Karpas-422 (cell line): ENCODE measurements around the gene ADORA1. TPM values are rescaled to one million over a fixed set of nuclear protein-coding genes. Genes with fewer than 3 reads are reported as not detected.

Experiments used
- DNase-seq: peaks from one replicate; pipeline ENCODE4 v3.0.0-alpha.2; 2015
- H2AFZ ChIP-seq: fragments of 200-600 bp; sonication (generic); 2 replicates; pipeline ENCODE4 v1.6.1; 2014; ENCODE audit warnings: antibody characterized with exemption, low read length, mixed read lengths
- H3K27ac ChIP-seq: fragments of 200-600 bp; sonication (generic); 2 replicates; pipeline ENCODE4 v1.5.1; 2014; ENCODE audit warnings: mild to moderate bottlenecking, low read length, moderate library complexity
- H3K27me3 ChIP-seq: fragments of 200-600 bp; sonication (generic); 2 replicates; pipeline ENCODE4 v1.6.1; 2014; ENCODE audit warnings: low read length, mixed read lengths
- H3K36me3 ChIP-seq: fragments of 200-600 bp; sonication (generic); 2 replicates; pipeline ENCODE4 v1.6.1; 2014; ENCODE audit warnings: low read length, mixed read lengths; ENCODE audit not compliant: insufficient read depth
- H3K4me1 ChIP-seq: fragments of 200-600 bp; sonication (generic); 2 replicates; pipeline ENCODE4 v1.6.1; 2014; ENCODE audit warnings: mild to moderate bottlenecking, low read length, mixed read lengths
- H3K4me2 ChIP-seq: fragments of 200-600 bp; sonication (generic); 2 replicates; pipeline ENCODE4 v1.6.1; 2014; ENCODE audit warnings: low read length, low read depth, mild to moderate bottlenecking; ENCODE audit not compliant: poor library complexity, severe bottlenecking
- H3K4me3 ChIP-seq: fragments of 200-600 bp; sonication (generic); 2 replicates; pipeline ENCODE4 v1.5.1; 2014; ENCODE audit warnings: mild to moderate bottlenecking, antibody characterized with exemption, low read length, mixed read lengths
- H3K79me2 ChIP-seq: fragments of 200-600 bp; sonication (generic); 2 replicates; pipeline ENCODE4 v1.6.1; 2014; ENCODE audit warnings: mild to moderate bottlenecking, low read length, mixed read lengths
- H3K9ac ChIP-seq: fragments of 200-600 bp; sonication (generic); 2 replicates; pipeline ENCODE4 v1.6.0; 2014; ENCODE audit warnings: low read length
- H3K9me2 ChIP-seq: fragments of 200-600 bp; sonication (generic), shearing (Covaris generic); replicated peaks from 2 replicates; pipeline ENCODE4 v1.6.0; 2014; ENCODE audit warnings: mild to moderate bottlenecking, low read length, moderate library complexity; ENCODE audit not compliant: insufficient read depth
- H3K9me3 ChIP-seq: fragments of 300-700, 200-600 bp; sonication (generic); 2 replicates; pipeline ENCODE4 v1.6.1; 2014; ENCODE audit warnings: low read length, mixed read lengths
- H4K20me1 ChIP-seq: fragments of 200-600 bp; sonication (generic); 2 replicates; pipeline ENCODE4 v1.6.1; 2014; ENCODE audit warnings: mild to moderate bottlenecking, antibody characterized with exemption, low read length, low read depth; ENCODE audit not compliant: insufficient read depth
- total RNA-seq: library from RNA; depleted of rRNA; stranded (reverse); fragments of >200 nt; shearing (Covaris generic); gene quantifications from 2 replicates; pipeline ENCODE4 v1.2.3, GENCODE V29; 2014; ENCODE audit warnings: low replicate concordance

The ADORA1 gene
- total RNA-seq, 1 experiment from 2014 or later, result not detected

GRCh38 chr1:203152158-203153034, 24.9 kb downstream of the ADORA1 start:
- H3K9me3 ChIP-seq, result no peaks in the 10 kb centered on the region
- no peaks in the 10 kb centered on the region for H3K9me2 ChIP-seq
- no peaks in the 10 kb centered on the region for H4K20me1 ChIP-seq
- no peaks in the 10 kb centered on the region for H3K79me2 ChIP-seq
- no peak overlapping the region for H3K9ac ChIP-seq
- no peaks in the 10 kb centered on the region for H3K36me3 ChIP-seq
- no peak for DNase-seq
- no peak overlapping the region for H3K4me3 ChIP-seq
- no peak overlapping the region for H2AFZ ChIP-seq
- no peaks in the 10 kb centered on the region; the same call in 1 of the 2 replicates for H3K27me3 ChIP-seq
- no peaks in the 10 kb centered on the region for H3K4me1 ChIP-seq
- no peak overlapping the region for H3K27ac ChIP-seq
- no peak overlapping the region for H3K4me2 ChIP-seq

DNA sequence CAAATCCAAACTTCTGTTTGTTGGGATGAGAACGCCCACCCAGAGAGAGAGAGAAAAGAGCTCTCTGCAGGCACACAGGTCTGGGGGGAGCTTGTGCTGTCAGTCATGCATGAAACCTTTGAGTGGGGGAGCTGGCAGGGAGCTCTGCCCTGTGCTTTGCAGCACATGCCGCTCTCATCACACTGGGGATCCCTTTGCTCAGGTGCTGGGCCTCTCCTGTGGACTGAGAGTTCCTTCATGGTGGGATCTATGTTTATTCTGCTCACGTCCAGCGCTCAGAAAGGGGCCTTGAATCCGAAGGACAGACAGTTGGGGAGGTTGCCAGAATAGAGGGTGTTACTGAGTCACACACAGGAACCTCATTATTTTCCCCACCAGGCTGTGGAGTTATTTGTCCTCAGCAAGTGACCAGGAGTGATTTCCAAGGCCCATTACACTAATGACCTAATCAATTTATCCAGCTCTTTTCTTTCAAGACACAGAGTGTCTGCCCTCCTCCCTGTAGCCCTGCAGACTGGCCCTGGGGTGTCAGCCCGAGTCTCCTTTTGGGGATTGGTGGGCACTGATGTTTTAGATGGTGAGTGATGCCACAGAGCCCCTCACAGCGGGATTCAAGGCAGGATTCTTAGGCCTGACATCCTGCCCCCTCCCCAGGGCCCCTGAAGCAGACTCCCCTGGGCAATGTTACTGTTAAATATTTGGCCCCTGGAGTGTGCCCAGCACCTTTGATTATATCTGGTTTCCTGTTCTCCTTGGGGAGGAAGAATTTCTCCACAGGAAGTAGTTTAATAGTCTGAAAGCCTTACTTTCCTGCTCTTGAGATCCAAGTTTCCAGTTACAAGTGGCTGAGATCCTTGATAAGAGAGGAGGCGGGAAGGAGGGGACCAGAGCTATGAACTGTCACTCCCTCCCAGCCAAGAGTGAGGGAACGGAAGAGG, 25.8 kb downstream of the ADORA1 start:
- H3K9ac ChIP-seq, result no peak overlapping the region
- no peaks in the 10 kb centered on the region for H3K36me3 ChIP-seq
- no peak overlapping the region for H3K4me2 ChIP-seq
- H3K79me2 ChIP-seq, result no peaks in the 10 kb centered on the region
- no peak overlapping the region for H2AFZ ChIP-seq
- H3K9me3 ChIP-seq, result no peaks in the 10 kb centered on the region
- no peak overlapping the region for H3K27ac ChIP-seq
- no peaks in the 10 kb centered on the region for H3K9me2 ChIP-seq
- no peak for DNase-seq
- no peaks in the 10 kb centered on the region for H3K4me1 ChIP-seq
- H3K27me3 ChIP-seq, result no peaks in the 10 kb centered on the region; the same call in 1 of the 2 replicates
- no peaks in the 10 kb centered on the region for H4K20me1 ChIP-seq
- H3K4me3 ChIP-seq, result no peak overlapping the region

DNA sequence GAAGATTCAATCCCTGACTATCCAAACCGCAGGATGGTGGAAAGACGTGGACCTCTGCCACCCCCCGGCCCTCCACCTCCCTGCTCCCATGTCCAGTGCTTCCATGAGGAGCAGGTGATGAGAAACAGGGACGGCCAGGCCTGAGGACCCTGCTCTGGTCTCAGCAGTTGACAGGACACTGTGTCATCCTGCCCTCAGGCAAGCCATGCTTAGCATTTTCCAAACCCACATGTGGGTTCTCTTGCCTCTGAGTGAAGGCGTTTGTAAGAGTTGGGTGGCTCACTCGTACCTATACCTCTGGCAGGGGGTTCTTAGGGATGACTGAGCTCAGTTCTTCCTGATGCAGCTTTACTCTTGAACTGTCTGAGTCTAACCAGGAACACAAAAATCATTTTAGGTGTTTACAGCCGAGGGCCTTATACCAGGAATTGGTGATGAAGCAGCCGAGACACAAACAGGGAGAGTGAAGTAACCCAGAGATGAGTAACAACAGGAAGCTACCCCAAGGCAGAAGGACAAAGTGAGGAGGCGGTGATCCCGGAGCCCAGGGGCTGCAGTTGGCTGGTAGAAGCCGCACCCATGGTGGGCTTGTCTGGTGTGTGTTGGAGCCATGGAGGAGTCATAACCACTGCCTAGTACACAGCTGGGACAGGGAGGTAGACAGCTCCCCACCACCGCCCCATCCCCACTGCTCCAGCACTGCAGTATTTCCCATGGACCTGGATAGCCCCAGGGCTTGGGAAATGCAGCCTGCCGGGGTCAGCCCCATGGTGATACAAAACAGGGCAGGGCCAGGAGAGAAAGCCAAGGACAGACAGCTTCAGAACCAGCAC, 26.7 kb downstream of the ADORA1 start:
- Histone ChIP-seq H3K79me2 (no peaks in the 10 kb centered on the region), H3K9me3 (no peaks in the 10 kb centered on the region), H2AFZ (no peak overlapping the region), H3K27me3 (no peaks in the 10 kb centered on the region; the same call in 1 of the 2 replicates), H3K4me1 (no peaks in the 10 kb centered on the region), H3K36me3 (no peaks in the 10 kb centered on the region), H3K4me2 (no peak overlapping the region), H3K27ac (no peak overlapping the region), H3K9ac (no peak overlapping the region), H4K20me1 (no peaks in the 10 kb centered on the region), H3K4me3 (no peak overlapping the region), H3K9me2 (no peaks in the 10 kb centered on the region)
- no peak for DNase-seq

DNA sequence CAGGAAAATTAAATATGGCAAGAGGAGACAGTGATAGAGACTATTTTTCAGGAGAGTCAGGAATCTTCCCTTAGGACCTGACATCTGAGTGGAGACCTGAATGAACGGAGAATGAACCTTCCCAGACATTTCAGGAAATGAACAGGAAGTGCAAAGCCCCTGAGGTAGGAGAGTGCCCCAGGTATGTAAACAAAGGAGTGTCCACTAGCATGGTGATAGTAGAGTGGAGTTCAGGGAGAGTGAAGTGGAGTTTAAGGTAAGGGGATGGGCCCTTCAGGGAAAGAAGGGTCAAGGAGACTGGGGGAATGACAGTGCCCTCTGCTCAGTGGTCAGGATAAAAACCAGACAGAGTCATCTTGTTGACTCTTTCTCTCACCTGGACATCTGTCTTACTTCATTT, 28.8 kb downstream of the ADORA1 start:
- Histone ChIP-seq H2AFZ (no peak overlapping the region), H3K27ac (no peak overlapping the region), H3K9me2 (no peaks in the 10 kb centered on the region), H3K9me3 (no peaks in the 10 kb centered on the region), H3K4me1 (no peaks in the 10 kb centered on the region), H3K4me3 (no peak overlapping the region), H3K36me3 (no peaks in the 10 kb centered on the region), H4K20me1 (no peaks in the 10 kb centered on the region), H3K9ac (no peak overlapping the region), H3K27me3 (no peaks in the 10 kb centered on the region), H3K4me2 (no peak overlapping the region), H3K79me2 (no peaks in the 10 kb centered on the region)
- no peak for DNase-seq

DNA sequence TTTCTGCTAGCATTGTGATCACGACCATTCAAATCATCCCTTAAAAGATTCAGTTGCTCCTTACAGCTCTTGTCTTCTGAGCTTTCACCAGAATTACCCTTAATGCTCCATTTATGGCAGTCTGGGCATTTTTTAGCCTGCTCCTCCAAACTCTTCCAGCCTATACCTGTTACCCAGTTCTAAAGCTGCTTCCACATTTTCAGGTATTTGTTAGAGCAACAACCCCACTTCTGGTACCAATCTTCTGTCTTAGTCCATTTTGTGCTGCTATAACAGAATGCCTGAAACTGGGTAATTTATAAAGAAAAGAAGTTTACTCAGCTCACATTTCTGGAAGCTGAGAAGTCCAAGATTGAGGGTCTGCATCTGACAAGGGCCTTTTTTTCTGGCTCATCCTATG, 30.9 kb downstream of the ADORA1 start:
- Histone ChIP-seq H3K79me2 (no peaks in the 10 kb centered on the region), H3K36me3 (no peaks in the 10 kb centered on the region), H3K9me3 (no peaks in the 10 kb centered on the region), H2AFZ (no peak overlapping the region), H4K20me1 (no peaks in the 10 kb centered on the region), H3K4me3 (no peak overlapping the region), H3K4me2 (no peak overlapping the region), H3K9ac (no peak overlapping the region), H3K4me1 (peaks cover 11% of the 10 kb centered on the region), H3K27ac (no peak overlapping the region), H3K9me2 (no peaks in the 10 kb centered on the region), H3K27me3 (no peaks in the 10 kb centered on the region)
- DNase-seq, result no peak

DNA sequence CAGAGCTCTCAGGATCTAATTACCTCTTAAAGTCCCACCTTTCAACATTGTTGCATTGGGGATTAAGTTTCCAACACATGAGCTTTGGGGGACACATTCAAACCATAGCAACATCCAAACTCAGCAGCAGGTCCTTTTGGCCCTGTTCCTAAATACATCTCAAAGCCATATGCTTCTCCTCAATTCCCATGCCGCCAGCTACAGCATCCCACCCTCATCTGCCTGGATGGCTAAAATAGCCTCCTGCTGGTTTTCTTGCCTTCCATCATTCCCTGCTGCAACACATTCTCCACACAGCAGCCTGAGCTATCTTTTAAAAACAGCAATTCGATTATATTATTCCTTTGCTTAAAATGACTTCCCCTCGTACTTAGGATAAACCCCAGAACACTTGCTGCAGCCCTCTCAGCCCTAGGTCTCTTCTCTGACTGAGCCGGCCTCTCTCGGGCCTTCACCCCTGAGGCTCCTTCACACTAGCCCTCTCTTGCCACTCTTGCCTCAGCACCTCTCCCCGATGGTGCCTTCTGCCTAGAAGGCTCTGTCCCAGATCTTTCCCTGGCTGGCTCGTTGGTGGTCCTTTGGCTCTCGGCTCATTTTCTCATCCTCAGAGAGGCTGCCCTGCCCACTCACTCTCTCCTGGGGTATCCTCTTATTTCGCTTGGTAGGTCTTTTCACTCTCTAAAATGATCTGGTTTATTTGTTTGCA, 31.6 kb downstream of the ADORA1 start:
- peaks cover 11% of the 10 kb centered on the region for H3K4me1 ChIP-seq
- no peaks in the 10 kb centered on the region for H3K27me3 ChIP-seq
- H3K4me3 ChIP-seq, result no peak overlapping the region
- no peaks in the 10 kb centered on the region for H3K9me3 ChIP-seq
- no peak overlapping the region for H3K9ac ChIP-seq
- H4K20me1 ChIP-seq, result no peaks in the 10 kb centered on the region
- no peak overlapping the region for H3K4me2 ChIP-seq
- H3K36me3 ChIP-seq, result no peaks in the 10 kb centered on the region
- H3K27ac ChIP-seq, result no peak overlapping the region
- no peak for DNase-seq
- no peaks in the 10 kb centered on the region for H3K79me2 ChIP-seq
- no peaks in the 10 kb centered on the region for H3K9me2 ChIP-seq
- H2AFZ ChIP-seq, result no peak overlapping the region

DNA sequence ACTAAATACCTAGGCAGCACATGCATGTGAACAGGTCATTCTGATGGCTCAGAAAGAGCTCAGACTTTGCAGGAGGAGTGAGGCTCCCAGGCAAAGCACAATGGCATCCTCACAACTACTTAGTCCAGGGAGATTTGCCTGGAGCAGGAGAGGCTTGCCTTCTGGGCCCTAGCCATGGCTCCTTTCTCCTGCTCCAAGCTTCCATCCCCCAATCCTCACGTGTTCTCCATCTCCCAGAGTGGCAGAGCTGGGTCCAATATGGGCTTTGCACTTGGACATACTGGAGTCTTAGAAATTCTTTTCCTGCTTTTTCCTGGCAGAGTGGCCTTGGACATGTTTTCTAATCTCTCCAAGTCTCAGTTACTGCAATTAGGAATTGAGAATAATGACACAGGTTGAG, 32.3 kb downstream of the ADORA1 start:
- no peak overlapping the region for H3K4me2 ChIP-seq
- no peaks in the 10 kb centered on the region for H3K9me2 ChIP-seq
- H3K9me3 ChIP-seq, result no peaks in the 10 kb centered on the region
- no peak for DNase-seq
- H3K4me3 ChIP-seq, result no peak overlapping the region
- no peak overlapping the region for H3K9ac ChIP-seq
- no peaks in the 10 kb centered on the region for H3K36me3 ChIP-seq
- H3K27ac ChIP-seq, result no peak overlapping the region
- H4K20me1 ChIP-seq, result no peaks in the 10 kb centered on the region
- peaks cover 11% of the 10 kb centered on the region for H3K4me1 ChIP-seq
- H3K27me3 ChIP-seq, result no peaks in the 10 kb centered on the region
- H3K79me2 ChIP-seq, result no peaks in the 10 kb centered on the region
- no peak overlapping the region for H2AFZ ChIP-seq
